PC-3 (cell line): ENCODE data around the gene OASL. TPM values are rescaled to one million over a fixed set of nuclear protein-coding genes. Genes with fewer than 3 reads are reported as not detected.

Experiments used
- ATAC-seq: fragments of 200-7000 bp; cut with Tn5 transposase; 2 replicates; pipeline ENCODE4 v1.9.1; 2020; ENCODE audit warnings: mild to moderate bottlenecking, moderate library complexity
- BruUV-seq: library from RNA; stranded (reverse); fragments of 400-500 nt; replicated peaks from 2 replicates; lab custom pipeline; 2021; lab: Mats Ljungman, UMichigan
- CTCF ChIA-PET: fragments of 300-600 bp; sonication (Branson Sonifier 250); formaldehyde crosslinking; loops from one replicate; lab custom pipeline; 2022; ENCODE audit warnings: antibody characterized with exemption; lab: Charles Lee
- POLR2A ChIA-PET: fragments of 300-600 bp; sonication (Branson Sonifier 250); formaldehyde crosslinking; loops from one replicate; lab custom pipeline; 2022; ENCODE audit warnings: antibody characterized with exemption; ENCODE audit not compliant: unreplicated experiment; lab: Charles Lee
- DNase-seq: peaks from one replicate; pipeline ENCODE4 v3.0.0-alpha.2; 2015
- H2AFZ ChIP-seq: fragments of 300-600 bp; sonication (generic); 2 replicates; pipeline ENCODE4 v1.6.0; 2016; ENCODE audit warnings: antibody characterized with exemption, low read length
- H3F3A ChIP-seq: fragments of 300-600 bp; sonication (generic); one replicate; pipeline ENCODE4 v1.6.0; 2017; ENCODE audit warnings: antibody characterized with exemption, low read length, control low read depth, mild to moderate bottlenecking; ENCODE audit not compliant: unreplicated experiment
- H3K27ac ChIP-seq: fragments of 300-600 bp; sonication (generic); 2 replicates; pipeline ENCODE4 v1.5.1; 2016; ENCODE audit warnings: mild to moderate bottlenecking, low read length
- H3K27me3 ChIP-seq: fragments of 300-600 bp; sonication (generic); 2 replicates; pipeline ENCODE4 v1.6.1; 2016; ENCODE audit warnings: low read length, mixed read lengths
- H3K36me3 ChIP-seq: fragments of 300-600 bp; sonication (generic); 2 replicates; pipeline ENCODE4 v1.6.1; 2016; ENCODE audit warnings: low read depth, mixed run types, low read length, mixed read lengths
- H3K4me1 ChIP-seq: fragments of 300-600 bp; sonication (generic); 2 replicates; pipeline ENCODE4 v1.5.1; 2016; ENCODE audit warnings: low read length; ENCODE audit not compliant: insufficient read depth
- H3K4me2 ChIP-seq: fragments of 300-600 bp; sonication (generic); 2 replicates; pipeline ENCODE4 v1.6.0; 2016; ENCODE audit warnings: low read length
- H3K4me3 ChIP-seq: fragments of 300-600 bp; sonication (generic); 2 replicates; pipeline ENCODE4 v1.5.1; 2016; ENCODE audit warnings: mild to moderate bottlenecking, low read length, mixed read lengths
- H3K79me2 ChIP-seq: fragments of 300-600 bp; sonication (generic); 2 replicates; pipeline ENCODE4 v1.6.1; 2017; ENCODE audit warnings: low read length, mixed read lengths
- H3K9ac ChIP-seq: fragments of 300-600 bp; sonication (generic); 2 replicates; pipeline ENCODE4 v1.6.0; 2016; ENCODE audit warnings: mild to moderate bottlenecking, low read length
- H3K9me2 ChIP-seq: fragments of 300-600 bp; sonication (generic); replicated peaks from 2 replicates; pipeline ENCODE4 v1.6.1; 2016; ENCODE audit warnings: mixed run types, low read length, mixed read lengths
- H3K9me3 ChIP-seq: fragments of 300-600 bp; sonication (generic); 2 replicates; pipeline ENCODE4 v1.6.1; 2016; ENCODE audit warnings: low read length, mixed read lengths
- H4K20me1 ChIP-seq: fragments of 300-600 bp; sonication (generic); 2 replicates; pipeline ENCODE4 v1.6.1; 2016; ENCODE audit warnings: low read length, mixed read lengths
- CTCF ChIP-seq: fragments of 300-600 bp; sonication (generic); conservative IDR thresholded peaks from 2 replicates; pipeline ENCODE4 v1.5.1; 2017; ENCODE audit warnings: antibody characterized with exemption, low read depth, mild to moderate bottlenecking, low read length
- EZH2 ChIP-seq: fragments of 300-600 bp; sonication (generic); IDR thresholded peaks from one replicate; pipeline ENCODE4 v1.6.1; 2017; ENCODE audit warnings: antibody characterized with exemption, mild to moderate bottlenecking, low read length; ENCODE audit not compliant: unreplicated experiment
- EZH2phosphoT487 ChIP-seq: fragments of 300-600 bp; sonication (generic); IDR thresholded peaks from 2 replicates; pipeline ENCODE4 v1.6.1; 2018; ENCODE audit warnings: mild to moderate bottlenecking, antibody characterized with exemption, low read length, borderline replicate concordance
- intact Hi-C: fragments of 100-400 bp; cut with micrococcal nuclease; formaldehyde crosslinking; loops from 2 replicates; pipeline ENCODE4 v1.9.0; 2023
- total RNA-seq: library from RNA; depleted of rRNA; stranded (reverse); fragments of >200 nt; gene quantifications from 2 replicates; pipeline ENCODE4 v1.2.3, GENCODE V29; 2014

Gene OASL
- total RNA-seq, 1 experiment from 2014 or later = 7.6 TPM

- no peak overlapping the region for H3K4me3 ChIP-seq
- no peak overlapping the region for H2AFZ ChIP-seq
- no peaks in the 10 kb centered on the region for H3F3A ChIP-seq
- peaks cover 18% of the 10 kb centered on the region for H3K36me3 ChIP-seq
- H3K9me2 ChIP-seq = no peaks in the 10 kb centered on the region
- no peak for DNase-seq
- H3K9me3 ChIP-seq = no peaks in the 10 kb centered on the region
- no peaks in the 10 kb centered on the region for H3K27me3 ChIP-seq
- no TSS peak for BruUV-seq
- POLR2A ChIA-PET = no interaction called here
- no peak overlapping the region for H3K4me2 ChIP-seq
- no peak for TF ChIP-seq EZH2
- no peak for TF ChIP-seq EZH2phosphoT487
- no peak for TF ChIP-seq CTCF
- no peak for ATAC-seq
- H4K20me1 ChIP-seq = no peaks in the 10 kb centered on the region
- H3K27ac ChIP-seq = no peak overlapping the region
- CTCF ChIA-PET = interaction anchor here (0.8 kb wide), 1 partner anchor 30 kb away, joined by 5 read pairs; no protein-coding TSS in a partner anchor
- intact Hi-C loops = no loop called here
- H3K4me1 ChIP-seq = no peaks in the 10 kb centered on the region
- no peak overlapping the region for H3K9ac ChIP-seq
- H3K79me2 ChIP-seq = no peaks in the 10 kb centered on the region
Observed at GRCh38 chr12:121001841-121002483, 37.1 kb downstream of the OASL start.

GRCh38 chr12:121001060-121001459, 38.0 kb downstream of the OASL start:
- intact Hi-C loops = no loop called here
- CTCF ChIA-PET = interaction anchor here (0.8 kb wide), 1 partner anchor 29 kb away, joined by 5 read pairs; no protein-coding TSS in a partner anchor

More at GRCh38 chr12:121001060-121001459, 38.0 kb downstream of the OASL start:
- no peak overlapping the region for H3K27ac ChIP-seq
- H2AFZ ChIP-seq = no peak overlapping the region
- H3K79me2 ChIP-seq = no peaks in the 10 kb centered on the region
- peaks cover 18% of the 10 kb centered on the region for H3K36me3 ChIP-seq
- no peak overlapping the region for H3K9ac ChIP-seq
- no peaks in the 10 kb centered on the region for H4K20me1 ChIP-seq
- POLR2A ChIA-PET = no interaction called here
- H3F3A ChIP-seq = no peaks in the 10 kb centered on the region
- H3K4me1 ChIP-seq = no peaks in the 10 kb centered on the region
- ATAC-seq = no peak
- H3K27me3 ChIP-seq = no peaks in the 10 kb centered on the region
- DNase-seq = no peak
- TF ChIP-seq CTCF (no peak), EZH2phosphoT487 (no peak), EZH2 (no peak)
- H3K4me2 ChIP-seq = no peak overlapping the region
- no peaks in the 10 kb centered on the region for H3K9me2 ChIP-seq
- H3K4me3 ChIP-seq = no peak overlapping the region
- no peaks in the 10 kb centered on the region for H3K9me3 ChIP-seq
- no TSS peak for BruUV-seq
